ENCODE data around the gene MTOR.
"Not testable (repeated sequence)": the region's sequence is repeated elsewhere in the genome, so short reads cannot be mapped to it uniquely, and the experiment has no call there.

MTOR gene

DNA sequence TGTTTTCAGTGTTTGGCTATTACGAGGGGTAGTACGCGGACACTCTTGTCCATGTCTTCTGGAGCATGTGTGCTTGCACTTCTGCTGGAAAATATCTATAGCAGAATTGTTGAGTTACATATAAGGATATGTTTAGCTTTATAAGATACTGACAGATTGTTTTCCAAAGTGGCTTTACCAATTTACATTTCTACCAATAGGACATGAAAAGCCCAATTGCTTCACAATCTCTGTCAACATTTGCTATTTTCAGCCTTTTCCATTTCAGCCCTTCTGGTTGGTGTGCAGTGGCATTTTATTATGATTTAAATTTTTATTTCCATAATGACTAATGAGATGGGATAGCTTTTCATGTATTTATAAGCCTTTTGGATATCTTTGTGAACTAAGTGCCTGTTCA, 79.5 kb downstream of the MTOR start:
- TF ChIP-seq, protein P1, sequence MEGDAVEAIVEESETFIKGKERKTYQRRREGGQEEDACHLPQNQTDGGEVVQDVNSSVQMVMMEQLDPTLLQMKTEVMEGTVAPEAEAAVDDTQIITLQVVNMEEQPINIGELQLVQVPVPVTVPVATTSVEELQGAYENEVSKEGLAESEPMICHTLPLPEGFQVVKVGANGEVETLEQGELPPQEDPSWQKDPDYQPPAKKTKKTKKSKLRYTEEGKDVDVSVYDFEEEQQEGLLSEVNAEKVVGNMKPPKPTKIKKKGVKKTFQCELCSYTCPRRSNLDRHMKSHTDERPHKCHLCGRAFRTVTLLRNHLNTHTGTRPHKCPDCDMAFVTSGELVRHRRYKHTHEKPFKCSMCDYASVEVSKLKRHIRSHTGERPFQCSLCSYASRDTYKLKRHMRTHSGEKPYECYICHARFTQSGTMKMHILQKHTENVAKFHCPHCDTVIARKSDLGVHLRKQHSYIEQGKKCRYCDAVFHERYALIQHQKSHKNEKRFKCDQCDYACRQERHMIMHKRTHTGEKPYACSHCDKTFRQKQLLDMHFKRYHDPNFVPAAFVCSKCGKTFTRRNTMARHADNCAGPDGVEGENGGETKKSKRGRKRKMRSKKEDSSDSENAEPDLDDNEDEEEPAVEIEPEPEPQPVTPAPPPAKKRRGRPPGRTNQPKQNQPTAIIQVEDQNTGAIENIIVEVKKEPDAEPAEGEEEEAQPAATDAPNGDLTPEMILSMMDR (IDR thresholded peaks at IDR 0.05; ENCODE audit: control insufficient read depth, extremely low read depth, insufficient read depth): no peak
- DNase-seq (ENCODE audit: low read depth): no peak
- H3K4me3 ChIP-seq (ENCODE audit: low read depth, low read length): no peak overlapping the region

DNA sequence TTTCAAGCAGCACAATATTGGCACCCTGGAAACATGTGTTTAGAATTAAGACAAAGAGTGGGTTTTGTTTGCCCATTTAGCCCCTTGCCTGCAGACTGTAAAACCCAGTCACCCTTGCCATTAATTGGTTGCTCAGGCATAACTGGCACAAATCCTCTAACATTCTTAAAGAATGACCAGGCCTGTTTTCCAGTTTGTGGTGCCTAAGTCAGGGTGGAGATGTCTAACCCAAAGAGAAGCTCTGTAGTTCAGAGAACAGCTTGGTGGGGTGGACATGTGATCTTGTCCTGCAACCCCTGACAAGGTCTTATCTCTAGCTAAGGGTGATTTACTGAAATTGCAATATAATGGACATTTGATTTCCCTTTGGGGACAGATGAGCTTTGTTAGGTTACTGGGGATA, 82.0 kb downstream of the MTOR start:
- DNase-seq (ENCODE audit: low read depth): no peak
- H3K4me3 ChIP-seq (ENCODE audit: low read depth, low read length): no peak overlapping the region
- TF ChIP-seq, protein P1 (IDR thresholded peaks at IDR 0.05; ENCODE audit: control insufficient read depth, extremely low read depth, insufficient read depth): no peak

DNA sequence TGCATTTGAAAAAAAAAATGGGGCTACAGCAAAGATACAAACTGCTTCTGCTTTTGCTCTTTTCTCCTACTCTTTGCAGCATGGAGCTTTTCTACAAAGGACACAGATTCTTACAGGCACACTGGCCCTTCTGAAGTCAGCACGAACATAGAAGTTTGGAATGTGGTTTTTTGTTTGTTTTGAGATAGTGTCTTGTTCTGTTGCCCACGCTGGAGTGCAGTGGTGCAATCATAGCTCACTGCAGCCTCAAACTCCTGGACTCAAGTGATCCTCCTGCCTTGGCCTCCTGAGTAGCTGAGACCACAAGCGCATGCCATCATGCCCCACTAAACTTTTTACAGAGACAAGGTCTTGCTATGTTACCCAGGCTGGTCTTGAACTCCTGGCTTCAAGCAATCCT, 82.6 kb downstream of the MTOR start:
- not testable (repeated sequence) for H3K4me3 ChIP-seq (ENCODE audit: low read depth, low read length); DNase-seq (ENCODE audit: low read depth)

DNA sequence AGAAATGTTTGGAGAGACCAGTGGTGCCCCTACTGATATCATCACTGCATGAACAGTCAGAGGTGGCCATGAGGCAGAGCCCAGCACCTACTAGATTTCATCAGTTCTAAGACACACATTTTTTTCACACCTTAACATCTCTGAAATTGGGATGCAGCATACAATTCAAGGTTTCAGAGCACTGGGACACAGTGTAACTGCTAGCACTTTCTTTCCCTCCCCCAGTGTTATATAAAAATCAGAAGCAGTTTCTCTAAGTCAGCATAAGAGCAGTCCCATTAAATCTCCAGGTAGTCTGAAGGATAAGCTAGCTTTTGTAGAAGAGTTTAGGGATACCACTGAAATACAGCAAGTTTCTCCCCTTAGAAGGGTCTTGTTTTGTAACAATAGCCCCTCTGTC, 83.2 kb downstream of the MTOR start:
- no peak for DNase-seq (ENCODE audit: low read depth)
- TF ChIP-seq, protein P1 (IDR thresholded peaks at IDR 0.05; ENCODE audit: control insufficient read depth, extremely low read depth, insufficient read depth): no peak
- no peak overlapping the region for H3K4me3 ChIP-seq (ENCODE audit: low read depth, low read length)

DNA sequence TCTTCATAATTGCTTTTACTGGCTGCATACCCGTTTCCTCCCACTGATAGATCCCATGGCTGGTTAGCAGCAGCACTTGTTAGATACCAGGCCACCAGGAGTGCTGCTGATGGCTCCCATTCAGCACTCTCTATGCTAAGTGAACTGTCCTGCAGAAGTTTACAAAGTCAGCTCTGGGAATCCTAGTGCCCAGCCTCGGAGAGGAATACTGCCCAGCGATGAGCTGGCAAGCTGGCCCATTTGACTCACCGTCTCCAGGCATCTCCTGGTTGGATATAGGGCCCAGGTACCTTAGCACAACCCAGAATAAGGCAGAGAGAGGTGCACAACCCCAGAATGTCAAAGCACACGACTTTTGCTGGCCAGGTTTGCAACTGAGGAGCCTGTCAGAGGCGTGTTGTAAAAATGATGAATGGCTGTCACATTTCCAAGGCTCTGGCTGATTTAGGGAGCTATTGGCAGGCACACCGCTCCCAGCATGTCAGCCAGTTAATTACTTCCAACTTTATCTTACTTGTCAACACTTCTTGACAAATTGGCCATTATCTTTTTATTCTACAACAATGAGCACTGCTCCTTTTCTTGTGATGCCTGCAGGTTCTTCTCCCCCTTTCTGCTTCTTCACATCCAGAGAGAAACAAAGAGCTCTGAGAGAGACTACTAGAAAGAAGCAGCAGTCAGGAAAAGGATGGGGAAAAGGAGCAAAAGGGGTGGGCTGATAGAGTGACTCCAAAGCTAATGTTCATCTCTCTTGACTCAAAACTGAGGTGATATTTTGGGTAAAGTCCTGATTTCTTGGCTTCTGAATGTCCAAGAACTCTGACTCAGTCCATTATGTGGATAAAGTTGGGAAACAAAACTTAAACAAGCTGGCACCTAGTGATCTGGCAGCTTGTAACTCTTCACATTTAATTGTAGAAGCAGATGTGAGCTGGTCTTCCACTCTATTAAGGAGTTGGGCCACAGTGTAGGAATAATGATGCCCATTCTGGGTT, 84.0 kb downstream of the MTOR start:
- DNase-seq (ENCODE audit: low read depth): no peak
- TF ChIP-seq, protein P1 (IDR thresholded peaks at IDR 0.05; ENCODE audit: control insufficient read depth, extremely low read depth, insufficient read depth): no peak
- no peak overlapping the region for H3K4me3 ChIP-seq (ENCODE audit: low read depth, low read length)

DNA sequence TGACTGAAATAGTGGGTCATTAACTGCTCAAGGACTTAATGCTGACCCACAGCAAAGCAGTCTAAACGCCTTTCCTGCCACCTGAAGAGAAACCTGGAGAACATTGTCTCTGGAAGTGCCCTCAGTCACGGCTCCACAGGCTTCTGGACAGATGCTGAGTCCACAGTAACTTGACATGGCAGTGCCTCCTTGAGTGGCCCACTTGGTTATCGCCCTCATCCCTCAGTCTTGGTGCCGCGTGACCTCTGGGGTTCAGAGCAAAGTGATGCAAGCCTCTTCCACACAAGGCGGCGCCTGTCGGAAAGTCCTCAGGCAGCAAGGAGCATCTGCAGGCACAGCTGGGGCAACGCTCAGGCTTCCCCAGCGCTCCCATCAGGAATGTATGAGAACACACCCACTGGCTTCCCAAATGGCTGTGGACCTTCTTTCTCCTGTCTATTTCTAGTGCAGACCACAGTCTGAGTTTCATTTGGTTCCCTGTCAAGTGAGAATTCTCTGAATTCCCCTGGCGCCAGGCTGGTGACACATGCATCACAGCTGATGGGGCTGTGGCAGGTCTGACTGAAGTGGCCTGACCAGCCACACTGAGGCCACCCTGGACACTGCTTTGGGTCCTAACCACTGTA, 86.2 kb downstream of the MTOR start:
- DNase-seq (ENCODE audit: low read depth): no peak
- TF ChIP-seq, protein P1 (IDR thresholded peaks at IDR 0.05; ENCODE audit: control insufficient read depth, extremely low read depth, insufficient read depth): no peak
- H3K4me3 ChIP-seq (ENCODE audit: low read depth, low read length): no peak overlapping the region

DNA sequence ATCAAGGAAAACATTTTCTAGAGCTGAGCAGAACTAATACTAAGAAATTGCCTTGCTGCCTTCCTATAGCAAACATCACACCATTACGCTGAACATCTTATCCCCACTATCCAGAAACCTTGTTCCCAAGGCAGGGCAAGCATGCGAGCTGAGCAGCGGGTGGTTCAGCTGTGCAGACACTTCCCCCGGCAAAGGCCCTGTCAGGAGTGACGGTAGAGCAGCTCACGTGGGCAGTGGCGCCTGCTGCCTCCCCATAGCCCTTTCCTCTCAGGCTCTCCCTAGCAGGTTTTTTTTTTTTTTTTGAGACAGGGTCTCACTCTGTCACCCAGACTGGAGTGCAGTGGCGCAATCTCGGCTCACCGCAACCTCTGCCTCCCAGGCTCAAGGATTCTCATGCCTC, 86.9 kb downstream of the MTOR start:
- no peak for DNase-seq (ENCODE audit: low read depth)
- TF ChIP-seq, protein P1 (IDR thresholded peaks at IDR 0.05; ENCODE audit: control insufficient read depth, extremely low read depth, insufficient read depth): no peak
- no peak overlapping the region for H3K4me3 ChIP-seq (ENCODE audit: low read depth, low read length)

Data from LNCaP clone FGC (cell line).